Bone marrow (tissue), 2 donors: ENCODE measurements around the gene ANKRD33.
A peak's percentile ranks its signal among the peaks of the same experiment; 100 is the strongest.
"Not testable (repeated sequence)": the region's sequence is repeated elsewhere in the genome, so short reads cannot be mapped to it uniquely, and the experiment has no call there.

Source experiments
- DNase-seq, 2 donors: peaks; one replicate each; lab custom pipeline; 2025; lab: John Stamatoyannopoulos, UW

The ANKRD33 gene

DNA sequence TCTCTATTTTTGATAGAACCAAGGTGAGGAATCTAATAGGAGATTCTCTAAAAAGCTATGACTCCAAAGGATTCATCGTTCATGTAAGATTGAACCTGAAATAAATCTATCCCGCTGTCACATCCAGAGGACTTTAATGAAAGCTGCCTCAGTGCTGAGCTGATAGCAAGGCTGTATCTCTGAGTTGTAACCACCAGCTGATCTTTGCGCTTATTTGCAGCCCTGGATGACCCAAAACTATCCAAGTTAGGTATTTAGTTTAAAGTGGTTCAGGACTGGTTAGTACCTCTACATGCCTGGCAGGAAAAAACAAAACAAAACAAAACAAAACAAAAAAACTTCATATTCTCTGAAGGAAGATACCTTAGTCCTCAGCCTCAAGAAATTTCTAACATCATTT lies 8.8 kb upstream of the ANKRD33 start:
- DNase-seq = no peak

DNA sequence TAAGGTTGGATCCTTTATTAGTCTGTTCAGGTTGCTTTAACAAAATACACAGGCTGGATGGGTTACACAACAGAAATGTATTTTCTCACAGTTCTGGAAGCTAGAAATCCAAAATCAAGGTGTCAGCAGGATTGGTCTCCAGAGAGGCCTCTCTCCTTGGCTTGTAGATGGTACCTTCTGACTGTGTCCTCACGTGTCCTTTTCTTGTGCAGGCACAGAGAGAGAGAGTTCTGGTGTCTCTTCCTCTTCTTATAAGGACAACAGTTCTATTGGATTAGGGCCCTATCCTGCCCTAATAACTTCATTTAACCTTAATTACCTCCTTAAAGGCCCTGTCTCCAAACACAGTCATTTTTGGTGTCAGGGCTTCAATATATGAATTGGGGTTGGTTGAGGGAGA lies 4.6 kb upstream of the ANKRD33 start:
- DNase-seq = no peak

DNA sequence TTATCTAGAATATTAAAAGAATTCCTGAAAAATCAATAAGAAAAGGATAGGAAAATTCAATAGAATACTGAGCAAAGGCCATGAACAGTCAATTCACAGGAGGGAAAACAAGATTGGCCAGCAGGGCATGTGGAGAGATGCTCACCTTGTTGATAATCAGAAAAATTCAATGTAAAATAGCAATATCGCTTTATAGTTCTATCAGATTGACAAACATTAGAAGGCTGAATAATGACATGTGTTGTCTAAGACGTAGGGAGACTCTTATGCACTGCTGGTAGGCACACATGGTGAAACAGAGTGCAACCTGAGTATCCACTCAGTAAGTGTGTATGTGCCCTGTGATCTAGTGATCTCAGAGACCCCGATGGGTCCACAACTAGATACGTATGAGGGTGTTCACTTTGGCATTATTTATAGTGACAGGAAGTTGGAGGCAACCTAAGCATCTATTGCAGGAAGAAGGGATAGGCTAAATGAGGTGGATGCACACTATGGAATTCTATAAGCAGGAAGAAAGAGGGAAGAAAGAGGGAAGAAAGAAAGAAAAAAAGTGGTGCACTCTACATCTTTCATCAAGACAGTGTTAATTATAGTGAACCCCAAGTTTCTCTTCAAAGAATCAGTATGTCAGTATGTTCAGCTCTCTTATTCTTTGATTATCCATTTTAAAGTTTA lies 3.8 kb upstream of the ANKRD33 start:
- DNase-seq = no peak

DNA sequence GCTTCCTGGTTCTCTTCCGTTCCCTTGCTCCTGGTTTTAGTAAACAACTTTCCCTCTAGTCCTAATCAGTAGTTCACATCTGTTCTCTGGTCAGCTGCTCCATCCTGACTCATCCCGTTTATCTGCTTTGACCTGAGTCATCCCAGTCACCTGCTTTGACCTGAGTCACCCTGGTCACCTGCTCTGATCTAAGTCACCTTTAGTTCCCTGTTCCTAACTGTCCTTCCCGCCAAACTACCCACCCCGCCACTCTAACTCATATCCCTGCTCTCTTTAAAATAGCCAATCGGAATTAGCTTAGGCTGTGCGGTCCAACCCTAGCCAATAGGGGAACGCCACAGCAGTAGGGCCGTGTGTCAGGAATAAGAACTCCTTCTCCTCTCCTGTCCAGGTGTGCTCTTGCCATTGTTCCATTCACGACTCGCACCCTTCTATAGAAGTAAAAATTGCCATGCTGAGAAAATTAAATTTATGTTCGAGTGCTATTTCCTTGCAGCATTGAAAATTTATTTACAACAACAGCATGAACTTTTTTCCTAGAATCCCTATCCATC lies 3.1 kb upstream of the ANKRD33 start:
- DNase-seq = no peak

DNA sequence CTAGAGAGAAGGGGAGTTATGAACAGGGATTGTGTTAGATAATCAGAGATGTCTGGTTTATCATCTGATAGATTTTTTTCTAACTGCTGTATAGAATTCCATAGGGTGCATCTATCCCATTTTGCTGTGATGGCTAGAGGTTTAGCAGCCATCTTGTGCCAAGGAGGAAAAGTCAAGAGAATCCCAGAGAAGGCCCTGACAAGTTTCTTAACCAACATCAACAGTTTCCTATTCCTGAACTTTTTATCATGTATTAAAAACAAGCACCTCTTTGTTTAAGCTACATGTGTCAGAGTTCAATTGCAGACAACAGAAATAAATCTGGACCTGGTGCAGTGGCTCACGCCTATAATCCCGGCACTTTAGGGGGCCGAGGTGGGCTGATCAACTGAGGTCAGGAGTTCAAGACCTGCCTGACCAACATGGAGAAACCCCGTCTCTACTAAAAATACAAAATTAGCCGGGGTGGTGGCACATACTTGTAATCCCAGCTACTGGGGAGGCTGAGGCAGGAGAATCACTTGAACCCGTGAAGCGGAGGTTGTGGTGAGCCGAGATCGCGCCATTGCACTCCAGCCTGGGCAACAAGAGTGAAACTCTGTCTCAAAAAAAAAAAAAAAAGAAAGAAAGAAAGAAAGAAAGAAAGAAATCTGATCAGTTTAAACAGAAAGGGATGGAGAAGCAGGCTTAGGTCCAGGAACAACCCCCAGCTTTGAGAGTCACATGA lies 2.4 kb upstream of the ANKRD33 start:
- not testable (repeated sequence) for DNase-seq

DNA sequence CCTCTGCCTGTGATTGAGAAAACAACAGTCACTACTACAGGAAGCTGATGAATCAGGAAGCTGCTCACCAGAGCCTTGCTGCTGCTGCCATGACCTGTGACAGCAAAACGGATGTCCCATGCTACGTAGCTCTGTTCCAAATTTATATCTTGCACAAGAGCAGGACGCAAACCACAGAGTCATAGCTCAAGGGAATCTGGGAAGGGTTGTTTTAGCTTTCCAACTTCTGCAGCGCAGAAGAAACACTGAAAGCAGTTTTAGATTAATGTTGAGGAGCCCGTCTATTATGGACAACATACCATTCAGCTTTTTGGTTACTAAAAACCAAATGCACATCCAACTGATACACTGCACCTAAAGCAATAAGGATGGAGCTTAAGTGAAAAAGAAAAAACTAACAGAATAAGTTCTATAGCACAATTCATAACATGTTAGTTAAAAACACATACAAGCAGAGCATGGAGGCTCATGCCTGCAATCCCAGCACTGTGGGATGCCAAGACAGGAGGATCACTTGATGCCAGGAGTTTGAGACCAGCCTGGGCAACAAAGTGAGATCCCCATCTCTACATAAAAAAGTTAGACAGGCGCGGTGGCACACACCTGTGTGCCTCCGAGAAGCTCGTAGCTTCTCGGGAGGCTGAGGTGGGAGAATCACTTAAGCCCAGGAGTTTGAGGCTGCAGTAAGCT lies 1.7 kb upstream of the ANKRD33 start:
- peak; percentile 17 to 80 for DNase-seq

DNA sequence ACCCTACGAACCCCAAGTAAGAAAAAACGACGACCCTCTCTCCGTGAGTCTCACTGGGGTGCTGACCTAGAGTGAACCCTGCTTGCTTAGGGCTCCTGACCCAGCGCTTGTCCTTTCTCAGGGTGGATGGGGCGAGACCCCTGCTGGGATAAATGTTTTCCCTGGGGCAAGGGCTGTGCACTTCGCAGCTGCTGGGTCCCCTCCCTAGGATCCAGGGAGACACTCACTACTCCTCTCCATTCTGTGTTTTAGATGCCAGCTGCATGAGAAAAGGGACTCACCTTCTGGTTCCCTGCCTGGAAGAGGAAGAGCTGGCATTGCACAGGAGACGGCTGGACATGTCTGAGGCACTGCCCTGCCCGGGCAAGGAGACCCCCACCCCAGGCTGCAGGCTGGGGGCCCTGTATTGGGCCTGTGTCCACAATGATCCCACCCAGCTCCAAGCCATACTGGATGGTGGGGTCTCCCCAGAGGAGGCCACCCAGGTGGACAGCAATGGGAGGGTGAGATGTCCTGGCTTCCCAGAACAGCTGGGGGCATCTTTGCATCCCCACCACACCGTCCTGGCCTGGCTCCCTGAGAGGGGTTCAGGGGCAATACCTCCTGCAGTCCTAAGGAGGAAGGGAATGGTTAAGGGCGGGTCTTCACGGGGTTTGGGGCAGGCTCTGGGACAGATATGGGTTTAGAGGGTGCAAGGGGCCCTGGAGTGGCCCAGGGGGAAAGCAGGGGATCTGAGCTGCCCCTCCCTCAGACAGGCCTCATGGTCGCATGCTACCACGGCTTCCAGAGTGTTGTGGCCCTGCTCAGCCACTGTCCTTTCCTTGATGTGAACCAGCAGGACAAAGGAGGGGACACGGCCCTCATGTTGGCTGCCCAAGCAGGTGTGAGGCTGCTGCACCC lies 663 bp downstream of the ANKRD33 start:
- no peak for DNase-seq

DNA sequence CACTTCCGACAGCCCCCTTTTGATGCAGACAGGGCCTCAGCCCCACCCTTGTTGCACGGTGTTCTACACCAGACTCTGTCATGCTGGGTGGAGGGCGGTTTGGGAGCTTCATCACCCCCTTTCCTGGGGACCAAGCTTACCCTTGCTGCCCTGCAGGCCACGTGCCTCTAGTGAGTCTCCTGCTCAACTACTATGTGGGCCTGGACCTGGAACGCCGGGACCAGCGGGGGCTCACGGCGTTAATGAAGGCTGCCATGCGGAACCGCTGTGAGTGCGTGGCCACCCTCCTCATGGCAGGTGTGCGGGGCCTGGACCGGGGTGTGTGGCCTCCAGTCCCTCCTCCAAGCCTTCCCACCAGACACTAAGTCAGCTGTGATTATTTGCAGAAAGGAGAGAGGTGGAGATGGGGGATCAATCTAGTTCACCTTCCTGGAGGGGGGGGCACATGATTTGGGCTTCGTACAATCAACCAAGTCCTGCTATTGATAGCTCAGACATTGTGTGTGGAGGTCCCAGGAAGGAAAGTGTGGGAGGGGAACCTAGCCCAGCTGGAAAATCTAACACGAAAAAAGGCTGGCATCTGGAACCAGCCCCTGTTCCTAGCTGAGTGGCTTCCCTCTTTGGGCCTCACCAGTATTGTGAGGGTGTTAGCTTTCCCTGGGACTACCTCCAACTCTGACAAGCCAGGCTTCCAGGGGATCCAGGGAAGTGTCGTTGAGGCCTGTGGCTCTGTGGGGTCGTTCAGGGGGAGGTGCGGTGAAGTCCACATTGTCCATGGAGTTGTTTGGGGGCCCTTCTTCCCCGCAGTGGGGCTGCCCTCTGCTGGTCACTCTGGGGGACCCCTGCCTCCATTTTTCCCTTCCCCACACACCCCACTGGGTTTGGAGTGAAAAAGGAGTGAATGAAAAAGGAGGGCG lies 1.6 kb downstream of the ANKRD33 start:
- DNase-seq = no peak

DNA sequence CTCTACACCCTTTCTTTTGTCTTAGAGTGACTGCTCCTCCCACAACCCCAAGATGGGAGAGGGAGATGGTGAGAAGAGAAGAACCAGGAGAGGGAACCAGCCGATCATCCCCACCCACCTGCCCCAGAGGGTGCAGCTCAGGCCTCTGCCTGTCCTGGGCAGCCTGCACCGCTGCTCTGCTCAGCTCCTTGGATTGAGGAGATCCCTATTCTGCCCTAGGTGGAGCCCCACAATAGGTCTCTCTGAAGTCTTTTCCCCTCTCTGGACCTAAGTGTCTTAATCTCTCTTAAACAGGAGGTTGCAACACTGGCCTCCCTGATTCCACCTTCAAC lies 2.2 kb downstream of the ANKRD33 start:
- DNase-seq = no peak

DNA sequence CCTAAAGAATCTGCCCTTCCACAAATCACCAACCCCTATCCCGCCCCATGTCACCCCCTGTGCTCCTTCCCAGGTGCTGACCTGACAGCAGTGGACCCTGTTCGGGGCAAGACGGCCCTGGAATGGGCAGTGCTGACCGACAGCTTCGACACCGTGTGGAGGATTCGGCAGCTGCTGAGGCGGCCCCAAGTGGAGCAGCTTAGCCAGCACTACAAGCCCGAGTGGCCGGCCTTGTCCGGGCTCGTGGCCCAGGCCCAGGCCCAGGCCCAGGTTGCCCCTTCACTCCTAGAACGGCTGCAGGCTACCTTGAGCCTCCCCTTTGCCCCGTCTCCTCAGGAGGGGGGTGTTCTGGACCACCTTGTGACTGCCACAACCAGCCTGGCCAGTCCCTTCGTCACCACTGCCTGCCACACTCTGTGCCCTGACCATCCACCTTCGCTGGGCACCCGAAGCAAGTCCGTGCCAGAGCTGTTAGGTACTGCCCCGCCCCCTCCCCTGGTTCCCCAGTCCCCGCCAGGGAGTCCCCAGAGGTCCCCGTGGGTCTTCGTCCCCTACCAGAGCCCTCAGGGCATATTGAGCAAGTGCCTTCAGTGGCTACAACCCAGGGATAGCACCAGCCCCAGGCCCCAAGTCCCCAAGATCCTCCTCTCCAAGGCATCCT lies 2.7 kb downstream of the ANKRD33 start:
- no peak for DNase-seq

DNA sequence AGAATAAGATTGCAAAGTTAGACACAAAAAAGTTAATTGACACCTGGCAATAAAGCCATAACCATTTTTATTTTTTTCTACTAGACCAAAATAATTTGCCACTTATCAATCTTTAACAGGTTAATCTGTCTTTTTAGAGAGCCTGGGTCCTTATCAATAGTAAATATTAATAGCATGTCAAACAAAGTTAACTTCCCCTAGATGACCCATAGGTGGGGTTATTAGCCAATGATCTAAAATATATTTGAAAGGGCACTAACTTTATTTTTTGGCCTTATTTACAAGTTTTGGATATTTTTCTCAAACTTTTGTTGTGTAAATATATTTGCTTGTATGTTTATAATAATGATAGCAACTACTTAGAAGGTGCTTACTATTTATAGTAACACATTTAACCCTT lies 3.9 kb downstream of the ANKRD33 start:
- DNase-seq = no peak

DNA sequence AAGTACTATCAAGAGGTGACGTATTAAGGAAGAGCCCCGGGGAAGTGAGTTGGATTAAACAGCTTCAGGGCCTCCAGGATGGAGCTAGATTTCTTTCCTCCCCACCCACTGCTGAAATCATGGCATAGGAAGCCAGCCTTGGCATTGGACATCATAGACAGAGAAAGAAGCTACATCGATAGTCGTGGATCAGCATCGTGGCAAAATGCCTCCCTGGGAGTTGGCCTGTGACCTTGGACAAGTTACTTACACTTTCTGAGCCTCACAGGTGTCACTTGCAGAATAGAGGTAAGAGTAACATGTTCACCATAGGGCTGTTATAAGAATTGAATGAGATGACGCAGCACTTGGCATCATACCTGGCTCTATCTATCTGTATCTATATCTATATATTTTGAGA lies 5.9 kb downstream of the ANKRD33 start:
- DNase-seq = no peak

DNA sequence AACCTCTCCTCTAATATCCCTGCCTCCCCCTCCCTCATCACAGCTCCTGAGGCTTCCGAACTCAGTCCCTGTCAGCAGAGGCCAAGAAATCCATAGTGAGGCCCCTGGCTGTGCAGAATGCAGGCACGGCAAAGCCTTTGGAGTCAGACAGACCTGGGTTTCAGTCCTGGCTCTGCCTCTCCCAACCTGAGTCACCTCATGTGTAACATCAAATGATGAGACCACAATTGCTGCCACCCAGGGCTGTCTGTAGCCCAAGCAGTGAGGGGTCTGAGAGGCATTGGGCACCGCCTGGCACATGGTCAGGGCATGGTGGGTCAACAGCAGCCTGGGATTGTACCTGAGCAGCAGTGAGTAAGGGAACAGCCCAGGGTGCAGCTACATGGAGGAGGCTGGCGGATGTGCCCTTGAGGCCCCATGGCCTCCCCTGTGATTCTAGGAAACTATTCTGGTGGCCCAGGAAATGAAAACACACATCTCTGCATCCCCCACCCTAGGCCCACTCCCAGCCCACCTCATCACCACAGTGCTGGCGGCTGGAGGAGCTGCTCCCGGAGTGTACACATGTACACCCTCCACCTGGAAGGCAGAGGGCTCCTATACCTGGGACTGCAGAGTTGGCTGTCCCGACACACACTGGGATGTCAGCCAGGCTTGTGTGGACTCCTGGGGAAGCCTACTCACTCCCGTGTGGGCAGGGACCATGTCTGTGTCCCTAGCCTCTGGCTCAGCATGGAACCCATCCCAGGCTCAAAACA lies 7.7 kb downstream of the ANKRD33 start:
- no peak for DNase-seq

DNA sequence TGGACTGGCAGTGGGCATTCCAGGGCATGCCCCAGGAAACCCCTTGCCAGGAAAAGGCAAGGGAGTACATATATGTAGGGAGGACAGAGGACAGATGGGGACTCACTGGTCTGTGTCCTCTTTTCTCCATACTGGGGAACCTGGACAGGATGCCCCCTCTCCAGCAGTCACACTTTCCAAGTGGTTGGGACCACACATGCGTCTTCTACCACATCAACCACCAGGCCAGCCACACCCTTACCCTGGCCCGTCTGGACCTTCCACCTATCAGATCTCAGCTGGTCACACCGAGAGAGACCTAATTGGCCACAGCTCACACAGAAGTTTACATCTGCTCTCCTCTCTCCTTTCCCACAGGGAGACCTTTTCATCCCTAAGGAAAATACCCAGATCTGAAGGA lies 8.3 kb downstream of the ANKRD33 start:
- DNase-seq = no peak

DNA sequence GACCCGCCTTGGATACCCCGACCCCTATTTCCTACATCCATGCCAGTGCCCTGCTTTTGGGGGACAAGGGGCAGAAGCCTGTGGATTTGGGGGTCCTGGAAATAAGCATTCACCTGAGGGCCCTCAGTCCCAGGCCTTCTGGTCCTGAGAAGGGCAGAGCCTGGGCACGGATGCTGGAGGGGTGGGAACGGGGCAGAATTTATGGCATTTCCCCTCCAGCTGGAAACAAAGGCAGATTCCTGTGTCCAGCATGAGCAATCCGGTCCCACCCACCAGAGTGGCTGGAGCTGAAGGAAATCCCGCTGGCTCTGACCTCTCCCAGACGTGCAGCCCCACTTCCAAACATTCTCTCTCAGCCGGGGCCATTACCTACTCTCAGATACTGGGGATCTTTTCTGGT lies 9.3 kb downstream of the ANKRD33 start:
- no peak for DNase-seq

DNA sequence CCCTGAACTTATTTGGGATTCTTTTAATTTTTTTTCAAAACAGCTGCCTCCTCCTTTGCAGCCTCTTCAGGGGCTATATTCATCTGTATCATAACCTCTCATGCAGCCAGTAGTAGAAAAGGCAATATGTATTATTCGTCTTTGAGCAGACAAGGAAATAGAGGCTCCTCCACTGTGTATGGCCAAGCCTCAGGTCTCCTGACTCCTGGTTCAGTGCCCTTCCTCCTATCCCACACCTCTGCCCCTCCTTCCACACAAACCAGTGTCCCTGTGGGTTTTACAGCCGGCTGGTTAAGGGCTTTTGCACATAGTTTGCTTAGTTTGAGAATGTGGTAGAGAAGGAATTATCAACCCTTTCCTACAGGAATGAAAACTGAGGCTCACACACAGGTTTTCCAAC lies 10.6 kb downstream of the ANKRD33 start:
- no peak for DNase-seq

DNA sequence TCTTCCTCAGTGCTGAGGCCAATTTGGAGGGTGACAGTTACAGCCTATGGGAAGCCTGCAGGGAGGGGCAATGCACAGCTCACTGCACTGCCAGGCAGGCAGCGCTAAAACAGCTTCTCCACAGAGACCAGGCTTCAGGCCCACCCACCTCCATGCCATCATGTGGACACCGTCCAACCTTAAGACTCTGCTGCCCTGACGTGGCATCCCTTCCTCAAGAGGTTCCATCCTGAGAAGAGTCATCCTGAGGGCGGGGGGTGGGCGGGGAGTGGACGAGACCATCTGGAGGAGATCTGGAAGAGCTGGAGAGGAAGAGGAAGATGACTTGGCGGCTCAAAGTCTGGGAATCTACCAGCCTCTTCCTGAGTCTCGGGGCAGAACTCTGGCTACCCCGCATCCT lies 11.0 kb downstream of the ANKRD33 start:
- no peak for DNase-seq

DNA sequence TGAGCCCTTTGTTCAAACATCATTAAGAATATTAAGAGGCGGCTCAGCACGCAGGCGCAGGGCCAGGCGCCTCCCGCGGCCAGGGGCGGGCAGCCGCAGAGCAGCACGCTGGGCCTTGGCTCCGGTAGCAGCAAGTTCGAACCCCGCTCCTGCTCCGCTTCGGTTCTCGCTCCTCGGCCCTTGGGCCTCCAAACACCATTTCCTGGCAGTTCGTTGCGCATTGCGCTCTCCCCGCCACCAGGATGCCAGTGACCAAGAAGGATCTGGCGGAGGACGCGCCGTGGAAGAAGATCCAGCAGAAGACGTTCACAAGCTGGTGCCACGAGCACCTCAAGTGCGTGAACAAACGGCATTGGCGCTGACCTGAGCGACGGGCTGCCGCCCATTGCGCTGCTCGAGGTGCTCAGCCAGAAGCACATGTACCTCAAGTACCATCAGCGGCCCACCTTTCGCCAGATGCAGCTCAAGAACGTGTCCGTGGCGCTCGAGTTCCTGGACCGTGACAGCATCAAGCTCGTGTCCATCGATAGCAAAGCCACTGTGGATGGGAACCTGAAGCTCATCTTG lies 12.5 kb downstream of the ANKRD33 start:
- DNase-seq = no peak

DNA sequence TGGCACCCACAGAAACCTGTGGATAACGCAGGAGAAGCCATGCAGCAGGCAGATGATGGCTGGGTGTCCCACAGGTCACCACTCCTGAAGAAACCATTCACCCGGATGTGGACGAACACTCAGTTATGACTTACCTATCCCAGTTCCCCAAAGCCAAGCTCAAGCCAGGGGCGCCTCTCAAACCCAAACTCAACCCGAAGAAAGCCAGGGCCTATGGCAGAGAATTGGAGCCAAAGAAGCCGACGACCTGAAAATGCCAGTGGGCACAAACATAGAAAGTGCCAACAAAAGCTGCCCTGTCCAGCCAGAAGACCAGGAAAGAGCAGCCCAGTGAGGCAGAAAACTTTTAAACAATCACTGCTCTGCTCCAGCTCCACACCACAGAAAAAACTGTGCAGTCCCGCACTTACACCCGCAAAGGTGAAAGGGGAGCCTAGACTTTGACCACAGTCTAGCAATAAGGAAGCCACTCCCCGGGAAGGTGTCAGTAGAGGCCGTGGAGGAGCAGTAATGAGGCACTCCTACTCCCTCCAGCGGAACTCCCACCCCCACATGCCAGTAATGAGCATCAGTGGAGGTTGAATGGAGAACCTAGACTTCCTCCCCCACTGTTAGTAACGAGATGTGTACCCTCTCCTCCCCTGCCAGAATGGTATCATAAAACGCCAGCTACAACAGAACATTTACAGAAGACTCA lies 13.4 kb downstream of the ANKRD33 start:
- no peak for DNase-seq
